Omental fat pad (tissue), 4 donors: ENCODE data around the gene SERPINA5. TPM values are rescaled to one million over a fixed set of nuclear protein-coding genes. Genes with fewer than 3 reads are reported as not detected.

Source experiments
- ATAC-seq: fragments of 150-250 bp; one replicate; pipeline ENCODE4 v1.9.1; 2016; ENCODE audit warnings: mild to moderate bottlenecking, moderate library complexity; ENCODE audit not compliant: low FRiP score
- DNase-seq: peaks from one replicate; pipeline ENCODE4 v3.0.0-alpha.2; 2019; ENCODE audit warnings: low spot score
- CTCF ChIP-seq, 3 donors: fragments of 450-650 bp; IDR thresholded peaks; one replicate each; pipeline ENCODE4 v1.5.1; 2016 to 2017; ENCODE audit warnings: antibody characterized with exemption in 3 of 3, mild to moderate bottlenecking in 3 of 3, moderate library complexity in 2 of 3
- total RNA-seq, 4 donors: library from RNA; depleted of rRNA; stranded (reverse); fragments of >200 nt; gene quantifications; one replicate each; pipeline ENCODE4 v1.1.0, GENCODE V29; 2016

Gene SERPINA5
- total RNA-seq, 4 donors from 2014 or later = 0.24 to 4.3 (median 0.48) TPM

GRCh38 chr14:94570002-94570400, 11.2 kb upstream of the SERPINA5 start:
- TF ChIP-seq CTCF (IDR thresholded peaks at IDR 0.05) = no peak
- DNase-seq (peak; percentile 0), ATAC-seq (no peak)

GRCh38 chr14:94570440-94570839, 10.8 kb upstream of the SERPINA5 start:
- TF ChIP-seq CTCF (IDR thresholded peaks at IDR 0.05) = no peak
- DNase-seq (peak; percentile 13), ATAC-seq (no peak)

- no peak for ATAC-seq
- peak; percentile 15 for DNase-seq
- TF ChIP-seq CTCF (IDR thresholded peaks at IDR 0.05) = no peak
These were observed 9.8 kb upstream of the SERPINA5 start for GRCh38 chr14:94571395-94571794.

GRCh38 chr14:94571950-94572349, 9.3 kb upstream of the SERPINA5 start:
- ATAC-seq = peak; percentile 20
- no peak for TF ChIP-seq CTCF (IDR thresholded peaks at IDR 0.05)
- DNase-seq = peak; percentile 11

GRCh38 chr14:94572637-94573303, 8.5 kb upstream of the SERPINA5 start:
- TF ChIP-seq CTCF (IDR thresholded peaks at IDR 0.05) = no peak
- ATAC-seq (no peak), DNase-seq (peak; percentile 1)

- DNase-seq (no peak), ATAC-seq (no peak)
- no peak for TF ChIP-seq CTCF (IDR thresholded peaks at IDR 0.05)
These were observed 7.5 kb upstream of the SERPINA5 start for GRCh38 chr14:94573475-94574277.
